ENCODE measurements around the gene MYL7.
"Not testable (repeated sequence)": the region's sequence is repeated elsewhere in the genome, so short reads cannot be mapped to it uniquely, and the experiment has no call there.

Gene MYL7

DNA sequence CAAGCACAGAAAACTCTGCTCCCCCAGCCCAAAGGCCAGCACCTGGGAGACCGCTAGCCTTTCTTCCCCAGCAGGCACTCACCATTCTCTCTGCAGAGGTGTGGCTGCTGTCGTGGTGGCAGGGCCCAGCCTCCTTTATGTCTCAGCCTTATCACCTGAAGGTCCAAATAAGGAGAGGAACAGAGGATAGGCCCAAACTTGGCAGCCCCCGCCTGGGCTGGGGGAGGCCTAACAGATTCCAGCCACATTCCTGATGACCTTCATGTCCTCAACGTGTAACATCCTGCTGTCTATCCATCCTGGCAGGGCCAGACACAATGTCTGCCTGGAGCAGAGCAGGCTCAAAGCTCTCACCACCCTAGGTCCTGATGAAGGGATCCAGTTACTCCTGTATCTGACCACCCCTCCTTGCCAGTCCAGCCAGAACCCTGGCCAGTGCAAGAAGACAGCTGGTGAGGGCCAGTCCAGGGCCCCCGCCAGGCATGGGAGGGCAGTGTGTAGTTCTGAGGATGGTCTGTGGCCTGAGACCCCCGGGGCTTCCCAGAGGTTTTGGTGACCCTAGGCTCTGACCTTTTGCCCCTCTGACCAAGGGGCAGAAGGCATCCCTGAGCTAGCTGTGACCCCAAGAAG lies at the start of gene MYL7:
Gene MYL7 (minus strand): TSS at position 112 of the 630 bp plus-strand sequence. CDS start 27 bp downstream, at position 85.
- no peak for DNase-seq

DNA sequence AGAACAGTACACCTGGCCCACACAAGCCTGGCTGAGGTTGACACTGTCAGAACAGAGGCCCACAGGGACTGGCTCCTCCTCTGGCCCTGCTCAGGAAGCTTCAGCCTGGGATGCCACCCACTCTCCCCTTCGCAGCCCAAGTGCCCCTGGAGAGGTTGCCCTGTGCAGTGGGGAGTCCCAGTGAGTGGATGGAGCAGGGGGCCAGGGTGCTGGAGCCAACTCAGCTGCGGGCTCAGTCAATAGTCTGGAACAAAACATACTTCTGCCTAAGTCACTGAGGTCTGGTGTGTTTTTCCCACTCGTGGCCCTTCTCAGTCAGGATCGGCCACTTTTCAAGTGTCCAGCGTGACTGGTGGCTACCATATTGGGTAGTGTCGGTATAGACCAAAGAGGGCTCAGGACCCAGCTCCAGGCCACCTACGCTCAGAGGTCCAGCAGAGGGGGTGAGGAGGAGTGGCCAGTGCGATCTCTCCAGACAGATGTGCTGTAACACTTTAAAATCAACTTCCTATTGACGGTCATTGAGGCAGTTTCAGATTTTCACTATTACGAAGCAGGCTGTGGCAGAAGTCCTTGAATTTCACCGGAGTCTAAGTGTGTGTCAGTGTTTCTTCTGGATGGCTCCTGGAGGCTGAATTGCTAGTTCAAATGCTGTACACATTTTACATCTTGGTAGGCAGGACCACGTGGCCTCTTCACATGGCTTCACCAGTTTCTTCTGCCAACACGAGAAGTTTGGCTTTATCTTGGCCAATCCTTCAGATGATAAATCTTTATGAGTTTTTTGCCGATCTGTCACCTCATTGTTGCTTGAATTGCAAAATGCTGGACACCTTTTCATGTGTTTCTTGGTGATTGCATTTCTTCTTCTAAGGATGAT lies 49.1 kb upstream of the MYL7 start:
- DNase-seq = no peak

GRCh38 chr7:44189286-44189992 lies 48.3 kb upstream of the MYL7 start, which contains the start of gene GCK:
TSS of gene GCK (minus strand) at chr7:44189439. CDS start at chr7:44188953, 486 bp downstream.
- no peak for DNase-seq

GRCh38 chr7:44188480-44189225 lies 47.5 kb upstream of the MYL7 start:
- no peak for DNase-seq

DNA sequence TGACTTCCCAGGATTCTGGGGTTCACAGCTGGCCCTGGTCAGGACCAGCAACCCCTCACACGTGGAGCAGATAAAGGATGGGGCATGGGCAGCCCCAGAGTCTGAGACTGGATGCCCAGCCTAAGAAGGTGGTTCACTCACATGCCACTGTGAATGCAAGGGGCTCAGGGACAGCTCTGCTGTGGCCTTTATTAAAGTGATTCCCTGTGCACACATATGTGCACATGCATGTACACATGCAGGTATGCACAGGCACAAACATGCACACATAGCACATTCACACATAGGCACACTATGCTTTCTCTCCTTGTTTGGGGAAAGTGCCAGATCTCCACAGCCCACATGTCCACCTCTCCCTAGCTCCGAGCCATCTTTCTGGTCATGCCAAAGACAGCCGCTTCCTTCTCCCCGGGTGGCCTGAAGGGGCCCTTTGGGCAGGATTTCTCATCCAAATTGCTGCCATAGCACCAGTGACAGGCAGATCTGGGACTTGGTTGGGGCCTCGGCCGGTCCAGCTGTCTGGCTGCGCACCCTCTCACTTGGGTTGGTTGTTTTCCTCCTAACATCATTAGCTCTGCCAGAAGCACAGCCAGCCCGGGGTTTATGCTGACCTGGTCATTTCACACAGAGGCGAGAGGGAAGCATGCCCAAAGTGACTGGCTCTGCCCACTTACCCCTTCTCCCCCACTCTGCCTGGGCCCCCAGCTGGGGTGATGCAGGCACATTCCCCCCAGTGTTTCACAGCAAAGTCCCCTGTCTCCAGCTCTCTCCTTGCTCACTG lies 46.7 kb upstream of the MYL7 start:
- DNase-seq = no peak

GRCh38 chr7:44186736-44187135 lies 45.6 kb upstream of the MYL7 start:
- DNase-seq = no peak

DNA sequence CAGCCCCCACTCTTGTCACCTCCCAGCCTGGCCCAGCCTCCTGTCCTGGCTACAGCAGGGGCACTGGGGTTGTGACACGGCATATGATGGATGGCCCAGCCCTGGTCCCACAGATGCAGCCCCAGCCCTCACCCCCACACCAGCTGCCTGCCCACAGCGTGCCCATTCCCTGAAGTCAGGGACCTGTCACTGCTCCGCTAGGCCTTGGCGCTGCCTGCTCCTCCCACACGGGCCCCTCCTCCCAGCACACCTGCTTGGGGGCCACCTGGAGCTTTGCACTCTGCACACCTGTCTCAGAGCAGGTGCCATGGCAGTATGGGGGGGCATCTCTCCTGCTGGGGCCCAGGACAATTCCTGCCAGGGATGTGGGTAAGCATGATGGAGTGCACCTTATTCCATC lies 44.6 kb upstream of the MYL7 start:
- no peak for DNase-seq

DNA sequence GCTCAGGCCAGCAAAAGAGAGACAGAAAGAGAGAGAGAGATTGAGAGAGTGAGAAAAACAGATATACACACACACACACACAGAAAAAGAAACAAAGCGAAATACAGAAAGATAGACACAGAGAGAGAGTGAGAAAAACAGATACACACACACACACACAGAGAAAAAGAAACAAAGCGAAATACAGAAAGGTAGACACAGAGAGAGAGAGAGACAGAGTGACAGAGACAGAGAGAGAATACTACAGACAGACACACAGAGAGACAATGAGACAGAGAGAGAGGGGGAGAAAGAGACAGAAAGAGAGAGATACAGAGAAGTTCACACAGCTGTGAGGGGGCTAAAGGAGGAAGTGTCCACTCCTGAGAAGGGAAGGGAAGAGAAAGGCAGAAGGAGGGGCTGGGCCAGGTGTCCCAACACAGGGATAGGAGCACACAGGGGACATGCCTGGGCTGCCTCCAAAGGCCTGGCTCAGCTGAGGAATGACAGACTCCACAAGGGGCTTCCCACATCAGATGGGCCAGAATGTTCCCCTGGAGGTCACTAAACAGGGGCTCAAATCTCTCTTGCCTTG lies 43.8 kb upstream of the MYL7 start:
- DNase-seq = no peak

DNA sequence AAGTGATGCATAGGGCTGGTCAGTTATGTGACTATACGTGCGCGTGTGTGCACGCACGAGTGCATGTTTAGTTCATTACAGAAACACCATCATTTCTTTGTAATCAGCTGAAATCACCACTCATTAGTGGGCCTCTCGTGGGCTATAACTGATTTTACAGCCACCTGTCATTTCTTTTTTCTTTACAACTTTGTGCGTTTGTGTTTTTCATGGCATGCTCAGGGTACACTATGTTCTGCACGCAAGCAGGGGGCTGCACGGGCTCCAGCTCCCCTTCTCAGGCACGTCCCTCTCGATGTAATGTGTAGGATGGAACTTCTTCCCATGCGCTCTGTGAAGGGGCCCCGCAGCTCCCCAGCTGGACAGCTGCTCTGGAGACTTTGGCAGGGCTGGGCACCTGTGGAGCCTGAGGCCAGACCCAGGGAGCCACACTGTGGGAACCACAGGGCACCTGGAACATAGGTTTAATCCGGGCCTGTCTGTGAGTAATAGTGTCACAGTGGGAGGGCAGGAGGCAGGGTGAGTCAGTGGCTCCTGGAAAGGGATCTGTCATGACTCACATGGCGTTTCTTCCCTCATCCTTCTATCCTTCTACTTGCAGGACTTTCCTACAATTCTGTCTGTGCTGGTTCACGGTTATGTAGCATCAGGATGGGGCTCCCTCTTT lies 43.2 kb upstream of the MYL7 start:
- peak; percentile 65 for DNase-seq

DNA sequence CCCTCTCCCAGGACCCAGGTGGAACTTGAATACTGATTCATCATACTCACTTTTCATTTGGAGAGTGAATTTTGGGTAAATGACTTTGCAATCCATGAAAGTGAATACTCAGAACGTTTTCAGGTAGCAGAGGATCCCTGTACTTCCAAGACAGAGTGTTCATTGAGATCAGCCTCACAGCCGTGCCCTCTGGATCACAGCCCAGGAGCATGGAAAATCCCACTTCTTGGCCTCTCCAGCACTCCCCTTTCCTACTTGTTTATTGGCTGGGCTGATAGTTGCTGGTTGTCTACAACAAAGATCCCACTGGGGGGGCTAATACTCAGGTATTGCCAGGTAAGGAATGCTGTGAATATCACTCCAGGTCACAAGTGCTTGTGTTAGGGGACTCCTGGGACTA lies 42.3 kb upstream of the MYL7 start:
- no peak for DNase-seq

GRCh38 chr7:44182827-44183226 lies 41.7 kb upstream of the MYL7 start:
- DNase-seq = no peak

DNA sequence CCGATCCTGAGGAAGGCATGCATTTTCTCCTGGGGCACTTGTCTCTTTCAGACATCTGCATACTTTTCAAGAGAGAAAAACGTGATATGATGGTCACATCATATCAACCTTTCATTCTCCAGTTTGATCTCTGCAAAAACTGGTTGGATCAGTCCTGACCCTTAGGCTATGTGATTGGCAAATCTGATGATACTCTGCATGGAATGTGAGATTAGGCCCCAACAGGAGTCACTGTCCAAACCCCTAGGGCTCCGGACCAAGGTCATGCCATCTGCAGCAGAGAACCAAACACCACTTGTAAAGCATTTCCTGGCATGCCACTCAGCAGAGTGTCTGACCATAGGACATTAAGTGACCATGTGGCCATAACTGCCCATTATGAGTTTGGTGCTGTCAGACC lies 39.5 kb upstream of the MYL7 start:
- DNase-seq = no peak

DNA sequence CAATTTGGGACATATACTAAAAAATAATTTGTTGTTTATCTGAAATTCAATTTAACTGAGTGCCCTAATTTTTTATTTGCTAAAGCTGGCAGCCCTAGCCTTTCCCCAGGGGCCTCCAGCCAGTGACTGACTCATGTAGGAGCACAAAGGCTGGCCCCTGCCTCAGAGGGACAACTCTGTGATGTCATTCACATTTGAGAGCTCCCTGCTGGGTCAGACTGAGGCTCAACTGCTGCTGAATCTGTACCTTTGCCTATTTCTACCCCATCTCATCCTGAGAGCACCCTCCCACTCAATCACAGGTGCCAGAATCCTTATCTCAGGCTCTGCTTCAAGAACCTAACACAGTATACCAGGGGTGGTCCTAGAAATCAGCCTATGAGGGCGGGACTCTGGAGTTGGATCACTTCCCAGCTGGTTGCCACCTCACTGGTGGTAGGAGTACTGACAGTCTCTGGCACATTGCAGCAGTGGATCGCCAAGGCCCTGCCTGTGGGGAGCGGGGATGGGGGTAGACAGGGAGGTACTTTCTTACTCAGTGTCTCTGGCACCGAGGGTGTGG lies 36.5 kb upstream of the MYL7 start:
- no peak for DNase-seq

- DNase-seq = no peak
Observed at GRCh38 chr7:44176486-44176885, 35.4 kb upstream of the MYL7 start.

DNA sequence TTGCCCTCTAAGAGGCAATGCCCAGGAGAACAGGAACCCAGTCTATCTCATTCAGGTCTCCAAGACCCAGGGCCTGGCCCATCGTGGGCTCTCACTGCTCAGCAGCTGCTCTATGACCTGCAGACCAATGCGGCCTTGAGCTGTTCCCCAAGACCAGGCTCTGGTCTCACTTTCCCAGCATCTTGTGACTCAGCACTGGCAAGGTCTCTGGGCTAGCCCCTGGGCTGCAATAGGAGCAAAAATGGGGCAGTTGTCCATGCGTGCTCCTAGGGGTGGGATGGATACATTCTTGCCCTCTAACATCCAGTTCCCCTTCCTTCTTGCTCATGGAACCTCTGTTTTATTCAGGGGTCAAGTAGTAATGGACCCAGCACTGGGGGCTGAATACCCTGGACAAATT lies 34.6 kb upstream of the MYL7 start:
- DNase-seq = no peak

GRCh38 chr7:44174694-44174948 lies 33.5 kb upstream of the MYL7 start:
- DNase-seq = not testable (repeated sequence)

DNA sequence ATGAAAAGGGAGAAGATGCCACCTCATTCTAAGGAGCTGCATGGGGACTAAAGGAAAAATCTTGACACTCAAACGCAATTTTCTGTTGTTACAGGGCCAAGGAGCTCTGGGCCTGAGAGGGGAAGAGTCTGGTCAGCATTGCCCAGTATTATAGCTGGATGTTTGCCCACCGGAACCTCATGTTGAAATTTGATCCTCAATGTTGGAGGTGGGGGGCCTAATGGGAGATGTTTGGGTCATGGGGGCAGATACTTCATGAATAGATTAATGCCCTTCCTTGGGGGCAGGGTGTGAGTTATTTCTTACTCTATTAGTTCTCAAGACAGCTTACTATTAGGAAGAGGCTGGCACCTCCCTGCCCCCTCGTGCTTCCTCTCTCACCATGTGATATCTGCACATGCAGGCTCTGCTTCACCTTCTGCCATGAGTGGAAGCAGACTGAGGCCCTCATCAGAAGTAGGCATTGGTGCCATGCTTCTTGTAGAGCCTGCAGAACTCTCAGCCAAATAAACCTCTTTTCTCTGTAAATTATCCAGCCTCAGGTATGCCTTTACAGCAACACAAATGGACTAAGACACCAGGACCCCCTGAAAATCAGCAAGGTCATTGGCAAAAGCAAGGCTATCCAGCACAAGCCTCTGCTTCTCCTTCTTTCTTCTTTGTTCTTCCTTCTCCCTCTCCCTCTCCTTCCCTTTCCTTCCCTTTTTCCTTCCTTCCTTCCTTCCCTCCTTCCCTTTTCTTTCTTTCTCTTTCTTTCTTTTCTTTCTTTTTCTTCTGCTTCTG lies 33.0 kb upstream of the MYL7 start:
- no peak for DNase-seq

DNA sequence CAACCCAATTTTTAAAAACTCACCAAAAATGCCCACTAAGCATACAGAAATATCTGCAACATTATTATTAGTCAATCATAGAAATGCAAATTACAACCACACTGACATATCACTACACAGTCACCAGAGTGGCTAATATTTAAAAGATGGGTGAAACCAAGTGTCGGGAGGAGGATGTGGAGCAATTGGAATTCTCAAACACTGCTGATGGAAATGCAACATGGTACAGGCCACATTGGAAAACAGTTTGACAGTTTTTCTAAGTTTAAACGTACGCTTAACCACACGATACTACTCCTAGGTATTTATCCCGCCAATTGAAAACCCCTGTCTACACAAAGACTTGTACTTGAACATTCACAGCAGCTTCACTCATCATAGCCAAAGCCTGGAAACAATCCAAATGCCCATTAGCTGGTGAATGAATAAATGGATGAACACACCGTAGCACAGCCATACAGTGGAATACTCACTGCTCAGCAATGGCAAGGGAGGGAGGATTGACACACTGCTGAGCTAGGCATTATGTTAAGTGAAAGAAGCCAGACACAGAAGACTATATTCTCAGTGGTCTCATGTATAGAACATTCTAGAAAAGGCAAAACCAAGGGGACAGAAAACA lies 31.8 kb upstream of the MYL7 start:
- no peak for DNase-seq

DNA sequence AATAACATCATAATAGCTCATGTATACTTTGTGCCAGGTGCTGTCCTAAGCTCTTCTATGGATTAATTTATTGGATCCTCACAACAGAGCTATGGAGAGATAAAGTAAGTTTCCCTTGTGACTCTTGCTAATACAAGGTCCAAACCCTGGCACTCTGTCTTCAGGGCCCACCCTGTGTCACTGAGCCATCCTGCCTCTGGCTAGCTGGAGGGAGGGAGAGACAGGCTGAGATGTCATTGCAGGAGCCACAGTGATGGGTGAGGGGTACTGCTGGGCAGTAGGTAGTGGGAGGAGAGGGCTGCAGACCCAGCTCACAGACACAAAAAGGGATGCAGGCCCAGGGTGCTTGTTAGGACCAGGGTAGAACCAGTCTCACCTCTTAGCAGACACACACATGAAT lies 31.2 kb upstream of the MYL7 start:
- no peak for DNase-seq

GRCh38 chr7:44171901-44172300 lies 30.8 kb upstream of the MYL7 start:
- DNase-seq = not testable (repeated sequence)

Data from amniotic stem cell (primary cell).